GM19351 (cell line): ENCODE data around the gene PEAK3.
"Not testable (repeated sequence)": the region's sequence is repeated elsewhere in the genome, so short reads cannot be mapped to it uniquely, and the experiment has no call there.

ENCODE experiments used
- ATAC-seq: cut with Tn5 transposase; IDR thresholded peaks from one replicate; pipeline ENCODE4 v1.9.1; 2021; ENCODE audit warnings: mild to moderate bottlenecking, moderate library complexity; ENCODE audit not compliant: unreplicated experiment

The PEAK3 gene

DNA sequence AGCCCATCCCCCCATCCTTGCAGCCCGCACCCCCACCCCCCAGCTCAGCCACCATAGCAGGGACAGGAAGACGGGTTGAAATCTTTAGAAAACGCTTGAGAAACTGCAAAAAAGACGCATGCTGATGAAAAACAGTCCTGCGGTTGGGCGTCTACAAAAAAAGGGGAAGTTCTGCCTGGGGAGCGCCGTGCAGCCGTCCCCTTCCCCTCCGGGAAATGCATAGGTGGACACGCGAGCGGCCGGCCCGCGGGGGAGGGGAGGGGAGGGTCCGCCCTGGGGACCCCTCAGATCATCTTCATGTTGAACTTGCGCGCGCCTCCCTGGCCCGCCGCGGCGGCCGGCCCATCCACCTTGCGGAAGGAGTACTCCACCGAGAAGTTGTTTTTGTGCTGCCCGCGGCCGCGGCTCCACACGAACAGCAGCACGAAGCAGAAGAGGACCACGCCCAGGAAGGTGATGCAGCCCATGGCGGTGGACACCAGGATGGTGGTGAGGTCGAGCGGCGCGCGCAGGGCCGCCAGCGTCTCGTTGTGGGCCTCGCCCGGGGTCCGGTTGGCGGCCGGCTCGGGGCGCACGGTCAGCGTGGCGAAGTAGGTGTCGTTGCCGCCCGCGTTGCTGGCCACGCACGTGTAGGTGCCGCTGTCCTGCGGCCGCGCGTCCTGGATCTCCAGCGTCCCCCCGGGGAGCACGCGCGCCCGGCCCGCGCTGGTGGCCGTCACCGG is 7.9 kb upstream of the PEAK3 start:
- ATAC-seq = no peak

GRCh38 chr19:2288818-2289713 is 7.1 kb upstream of the PEAK3 start:
- ATAC-seq = no peak

DNA sequence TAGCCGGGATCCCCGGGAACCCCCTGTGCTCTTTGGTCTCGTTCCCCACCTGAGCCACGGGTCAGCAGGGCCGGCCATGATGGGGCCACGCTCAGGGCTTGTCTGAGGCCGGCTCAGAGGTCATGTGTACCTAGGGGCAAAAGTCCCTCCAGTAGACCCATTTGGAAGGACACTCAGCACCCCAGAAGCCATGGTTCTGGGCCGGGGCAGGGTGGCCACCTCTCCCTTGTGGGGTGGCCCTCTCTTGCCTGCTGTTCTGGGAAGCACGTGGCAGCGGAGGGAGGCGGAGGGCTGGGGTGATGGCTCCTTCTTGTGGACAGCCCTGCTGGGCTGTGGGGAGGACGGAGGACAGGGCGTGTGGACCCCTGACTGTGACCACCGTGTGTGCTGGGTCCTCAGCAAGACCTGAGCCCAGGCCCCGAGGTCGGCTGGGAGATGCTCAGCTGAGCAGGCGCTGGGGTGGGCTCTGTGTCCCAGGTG is 6.4 kb upstream of the PEAK3 start:
- ATAC-seq = no peak

DNA sequence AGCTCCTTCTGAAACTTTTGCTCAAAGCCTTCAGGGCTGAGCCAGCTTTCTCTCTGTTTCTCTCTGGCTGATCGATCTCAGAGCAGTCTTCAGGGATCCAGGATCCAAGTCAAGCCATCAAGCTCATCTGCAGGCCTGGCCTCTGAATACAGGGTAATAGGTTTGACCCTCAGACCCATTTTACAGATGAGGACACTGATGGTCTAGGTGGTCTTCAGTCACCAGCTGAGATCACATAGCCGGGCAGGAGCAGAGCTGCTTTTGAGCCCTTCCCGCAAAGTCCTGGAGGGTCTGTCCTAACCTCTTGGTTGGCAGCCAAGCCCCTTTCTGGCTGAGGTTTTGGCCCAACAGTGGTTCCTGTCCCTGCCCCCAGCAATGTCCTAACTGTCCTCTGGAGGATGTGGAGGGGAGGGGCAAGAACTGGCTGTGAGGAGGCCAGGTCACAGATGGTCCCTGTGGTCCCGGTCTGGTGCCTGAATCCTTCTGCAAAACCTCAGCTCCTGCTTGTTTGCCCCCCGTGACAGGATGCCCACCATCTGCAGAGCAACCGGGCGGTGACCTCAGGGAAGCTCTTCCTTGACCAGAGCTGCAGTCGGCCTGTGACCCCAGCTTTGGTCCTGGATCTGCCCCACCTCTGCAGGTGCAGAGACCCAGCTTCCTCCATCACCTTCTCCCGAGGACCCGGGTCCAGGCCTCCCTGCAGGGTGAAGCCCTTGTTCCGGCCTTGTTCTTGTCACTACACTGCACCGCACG is 5.8 kb upstream of the PEAK3 start:
- no peak for ATAC-seq

GRCh38 chr19:2286402-2287140 is 4.6 kb upstream of the PEAK3 start:
- ATAC-seq = no peak

GRCh38 chr19:2283835-2284507 is 2.0 kb upstream of the PEAK3 start:
- no peak for ATAC-seq

- ATAC-seq = no peak
These were observed 875 bp upstream of the PEAK3 start for GRCh38 chr19:2282862-2283237.

DNA sequence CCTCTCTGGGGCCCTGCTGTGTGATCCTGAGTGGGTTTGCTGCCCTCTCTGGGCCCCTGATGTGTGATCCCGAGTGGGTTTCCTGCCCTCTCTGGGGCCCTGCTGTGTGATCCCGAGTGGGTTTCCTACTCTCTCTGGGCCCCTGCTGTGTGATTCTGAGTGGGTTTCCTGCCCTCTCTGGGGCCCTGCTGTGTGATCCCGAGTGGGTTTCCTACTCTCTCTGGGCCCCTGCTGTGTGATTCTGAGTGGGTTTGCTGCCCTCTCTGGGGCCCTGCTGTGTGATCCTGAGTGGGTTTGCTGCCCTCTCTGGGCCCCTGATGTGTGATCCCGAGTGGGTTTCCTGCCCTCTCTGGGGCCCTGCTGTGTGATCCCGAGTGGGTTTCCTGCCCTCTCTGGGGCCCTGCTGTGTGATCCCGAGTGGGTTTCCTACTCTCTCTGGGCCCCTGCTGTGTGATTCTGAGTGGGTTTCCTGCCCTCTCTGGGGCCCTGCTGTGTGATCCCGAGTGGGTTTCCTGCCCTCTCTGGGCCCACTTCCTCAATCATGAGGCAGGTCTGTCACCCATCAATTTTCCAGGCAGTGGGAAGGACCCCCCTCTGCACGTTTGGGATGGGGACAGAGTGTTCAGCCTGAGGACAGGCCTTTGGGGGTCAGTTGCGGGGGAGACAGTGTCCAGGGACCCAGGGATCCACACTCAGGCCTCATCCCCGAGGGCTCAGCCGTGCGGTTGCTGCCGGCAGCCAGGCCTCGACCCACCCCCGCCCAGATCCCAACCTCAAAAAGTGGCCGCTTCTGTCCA is 512 bp downstream of the PEAK3 start:
- not testable (repeated sequence) for ATAC-seq

GRCh38 chr19:2280633-2281264 is 1.2 kb downstream of the PEAK3 start:
- ATAC-seq = no peak

DNA sequence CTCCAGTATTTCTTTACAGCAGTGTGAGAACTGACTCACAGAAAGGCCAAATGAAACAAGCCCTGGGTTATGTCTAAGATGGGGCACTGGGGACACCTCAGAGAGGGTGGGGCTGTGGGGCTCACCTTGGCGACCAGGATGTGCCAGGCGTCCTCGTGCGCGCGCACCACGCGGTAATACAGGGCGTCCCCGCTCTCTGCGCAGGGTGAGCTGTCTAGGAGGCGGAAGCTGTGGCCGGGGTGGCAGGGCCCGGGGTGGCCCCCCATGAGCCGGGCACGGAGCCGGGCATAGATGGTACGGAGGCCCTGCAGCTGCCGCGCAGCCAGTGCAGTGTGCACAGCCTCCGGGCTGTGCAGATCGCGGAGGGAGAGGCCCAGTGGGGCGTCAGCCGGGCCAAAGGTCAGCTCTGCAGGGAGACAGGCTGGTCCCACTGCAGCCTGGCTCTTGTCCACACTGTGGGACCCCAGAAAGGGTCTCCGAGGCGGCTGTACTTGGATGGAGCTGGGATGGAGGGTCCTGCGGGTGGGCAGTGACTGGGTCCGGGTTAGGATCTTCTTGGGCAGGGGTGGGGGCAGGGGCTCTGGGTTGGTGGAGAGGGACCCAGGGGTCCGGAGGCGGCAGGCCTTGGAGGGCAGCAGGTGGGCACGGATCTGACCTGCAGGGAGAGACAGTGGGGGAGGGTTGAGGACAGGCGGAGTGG is 3.4 kb downstream of the PEAK3 start:
- no peak for ATAC-seq

- ATAC-seq = no peak
These were observed 4.8 kb downstream of the PEAK3 start for GRCh38 chr19:2277138-2277537.

DNA sequence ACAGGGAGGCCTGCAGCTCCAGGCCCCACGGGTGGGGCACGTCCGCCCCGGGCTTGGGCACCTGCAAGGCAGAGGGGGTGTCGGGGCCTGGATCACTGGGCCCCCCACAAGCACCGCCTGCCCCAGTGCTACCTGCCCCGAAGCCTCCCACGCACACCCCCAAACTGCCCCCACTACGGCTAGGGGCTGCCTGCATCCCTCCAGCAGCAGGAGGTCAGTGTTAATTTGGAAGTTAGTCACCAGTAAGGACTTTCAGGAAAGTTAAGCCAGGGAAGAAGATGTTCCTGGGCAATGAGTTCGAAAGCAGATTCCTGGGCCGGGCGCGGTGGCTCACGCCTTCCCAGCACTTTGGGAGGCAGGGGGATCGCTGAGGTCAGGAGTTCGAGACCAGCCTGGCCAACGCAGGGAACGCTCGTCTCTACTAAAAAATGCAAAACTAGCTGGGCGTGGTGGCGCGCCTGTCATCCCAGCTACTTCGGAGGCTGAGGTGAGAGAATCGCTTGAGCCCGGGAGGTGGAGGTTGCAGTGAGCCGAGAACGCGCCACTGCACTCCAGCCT is 5.5 kb downstream of the PEAK3 start:
- ATAC-seq = no peak

DNA sequence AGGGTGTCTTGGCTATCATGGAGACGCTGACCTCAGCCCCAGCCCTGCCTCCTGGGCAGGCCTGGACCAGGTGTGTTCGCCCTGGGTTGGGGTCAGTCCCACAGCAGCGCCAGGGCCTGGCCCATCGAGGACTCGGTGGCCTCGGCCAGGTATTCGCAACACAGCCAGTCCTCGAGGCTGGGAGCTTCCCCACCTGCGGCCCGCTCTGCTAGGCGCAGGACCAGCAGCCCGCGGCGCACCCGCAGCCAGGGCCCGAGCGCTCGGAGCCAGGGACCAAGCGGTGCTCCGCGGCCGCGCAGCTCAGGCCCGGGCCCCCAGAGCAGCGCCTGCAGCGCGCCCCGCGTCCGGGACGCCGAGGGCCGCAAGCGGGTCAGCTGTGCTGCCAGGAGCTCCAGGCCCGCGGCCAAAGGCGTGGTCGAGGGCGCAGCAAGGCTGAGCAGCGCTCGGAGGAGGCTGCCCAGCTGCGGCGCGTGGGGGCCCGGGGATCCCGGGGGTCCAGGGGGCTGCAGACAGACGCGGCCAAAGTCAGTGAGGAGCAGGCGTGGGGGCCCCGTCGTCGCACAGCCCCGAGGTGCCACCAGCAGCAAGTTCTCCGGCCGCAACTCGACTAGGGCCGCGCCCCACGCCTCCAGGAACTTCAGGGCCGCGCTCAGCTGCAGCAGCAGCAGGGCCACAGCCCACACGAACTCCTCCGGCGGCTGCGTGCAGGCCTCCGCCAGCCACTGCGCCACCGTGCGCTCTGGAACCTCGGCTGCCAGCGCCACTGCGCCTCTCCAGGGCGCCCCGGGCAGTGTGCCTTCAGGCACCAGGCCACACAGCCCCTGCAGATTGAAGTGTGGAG is 6.2 kb downstream of the PEAK3 start:
- no peak for ATAC-seq

DNA sequence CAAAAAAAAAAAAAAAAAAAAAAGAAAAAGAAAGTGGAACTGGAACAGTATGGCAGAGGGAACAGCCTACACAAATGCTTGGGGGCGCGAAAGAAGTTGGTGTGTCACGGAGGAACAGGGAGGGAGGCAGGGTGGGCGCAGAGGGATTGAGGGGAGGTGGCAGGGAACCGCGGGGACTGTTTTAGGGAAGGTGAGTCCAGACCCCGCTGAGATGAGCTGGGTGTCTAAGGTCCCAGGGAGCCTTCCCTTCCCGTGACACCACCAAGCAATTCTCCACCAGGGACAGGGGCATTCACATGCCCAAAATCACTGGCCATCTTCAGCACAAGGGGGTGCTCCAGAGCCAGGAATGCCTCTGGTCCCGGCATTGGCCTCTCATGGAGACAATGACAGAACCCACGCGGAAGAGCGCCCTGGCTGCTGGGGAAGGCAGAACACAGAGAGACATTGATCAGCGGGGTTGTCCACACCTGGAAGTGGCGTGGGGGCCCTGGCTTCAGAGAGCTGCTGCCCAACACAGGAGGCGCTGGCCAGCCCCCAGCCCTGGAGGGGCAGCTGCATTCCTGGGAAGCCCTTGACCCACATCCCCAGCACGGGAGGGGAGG is 6.9 kb downstream of the PEAK3 start:
- ATAC-seq = no peak

GRCh38 chr19:2274185-2274711 is 7.7 kb downstream of the PEAK3 start:
- no peak for ATAC-seq
